Astrocyte of the spinal cord (primary cell): ENCODE data around the gene TK1.
"Not testable (repeated sequence)": the region's sequence is repeated elsewhere in the genome, so short reads cannot be mapped to it uniquely, and the experiment has no call there.

Source experiments
- DNase-seq: peaks from one replicate; pipeline ENCODE4 v3.0.0; 2011; ENCODE audit warnings: low read depth, low spot score
- H3K4me3 ChIP-seq: 2 replicates; pipeline ENCODE4 v1.5.1; 2011; ENCODE audit warnings: low read depth, mild to moderate bottlenecking, low read length, moderate library complexity
- in situ Hi-C: cut with HindIII; loops from 2 replicates; pipeline ENCODE4 v1.10.0; 2017; ENCODE audit warnings: low sequenced_read_pairs
- TF ChIP-seq, protein P1 (sequence below): IDR thresholded peaks from 2 replicates; pipeline ENCODE4 v1.5.1; 2012; ENCODE audit warnings: low read depth, mild to moderate bottlenecking, low read length, inconsistent platforms

The TK1 gene, protein sequence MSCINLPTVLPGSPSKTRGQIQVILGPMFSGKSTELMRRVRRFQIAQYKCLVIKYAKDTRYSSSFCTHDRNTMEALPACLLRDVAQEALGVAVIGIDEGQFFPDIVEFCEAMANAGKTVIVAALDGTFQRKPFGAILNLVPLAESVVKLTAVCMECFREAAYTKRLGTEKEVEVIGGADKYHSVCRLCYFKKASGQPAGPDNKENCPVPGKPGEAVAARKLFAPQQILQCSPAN

DNA sequence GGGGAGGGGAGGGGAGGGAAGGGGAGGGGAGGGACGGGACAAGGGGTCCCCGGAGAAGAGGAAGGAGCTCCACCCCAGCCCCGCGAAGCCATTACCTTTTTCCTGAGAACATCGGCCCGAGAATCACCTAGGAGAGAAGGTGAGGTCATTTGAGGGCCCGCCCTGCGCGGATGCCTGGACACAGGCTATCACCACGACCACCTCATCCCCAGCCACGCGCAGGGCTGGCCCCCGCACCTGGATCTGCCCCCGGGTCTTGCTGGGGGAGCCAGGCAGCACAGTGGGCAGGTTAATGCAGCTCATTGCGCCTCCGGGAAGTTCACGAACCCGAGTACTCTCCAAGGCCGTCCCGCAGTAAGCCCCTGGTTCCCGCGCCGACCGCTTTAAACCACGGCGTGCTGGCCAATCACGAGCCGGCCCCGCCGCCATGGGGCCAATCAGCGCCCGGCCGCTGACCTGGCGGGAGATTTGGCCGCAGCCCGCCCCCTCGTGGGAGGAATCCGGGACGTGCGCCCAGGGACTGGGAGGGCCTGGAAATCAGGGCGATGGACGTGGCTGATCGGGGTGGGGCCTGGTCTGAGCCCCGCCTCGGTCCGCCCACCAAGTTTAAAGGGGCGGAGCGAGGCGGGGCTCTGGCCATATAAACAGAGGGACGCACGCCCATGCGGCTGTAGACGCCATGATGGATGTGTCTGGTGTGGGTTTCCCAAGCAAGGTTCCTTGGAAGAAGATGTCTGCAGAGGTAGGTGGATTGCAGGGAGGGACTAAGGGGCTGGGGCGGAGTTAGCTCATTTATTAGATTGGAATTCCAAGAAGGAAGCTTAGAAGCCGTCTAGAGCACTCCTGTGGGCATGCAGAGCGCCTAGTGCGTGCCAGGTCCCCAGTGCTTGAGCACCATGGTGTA, at the start of gene TK1, which contains the start of gene AFMID:
Gene TK1 (minus strand): TSS at position 361 of the 904 bp plus-strand sequence. CDS start 58 bp downstream, at position 303.
Gene AFMID (plus strand): TSS at position 671 of the 904 bp plus-strand sequence. CDS start 9 bp downstream, at position 680.
- peak; percentile 98 for DNase-seq
- TF ChIP-seq, protein P1, sequence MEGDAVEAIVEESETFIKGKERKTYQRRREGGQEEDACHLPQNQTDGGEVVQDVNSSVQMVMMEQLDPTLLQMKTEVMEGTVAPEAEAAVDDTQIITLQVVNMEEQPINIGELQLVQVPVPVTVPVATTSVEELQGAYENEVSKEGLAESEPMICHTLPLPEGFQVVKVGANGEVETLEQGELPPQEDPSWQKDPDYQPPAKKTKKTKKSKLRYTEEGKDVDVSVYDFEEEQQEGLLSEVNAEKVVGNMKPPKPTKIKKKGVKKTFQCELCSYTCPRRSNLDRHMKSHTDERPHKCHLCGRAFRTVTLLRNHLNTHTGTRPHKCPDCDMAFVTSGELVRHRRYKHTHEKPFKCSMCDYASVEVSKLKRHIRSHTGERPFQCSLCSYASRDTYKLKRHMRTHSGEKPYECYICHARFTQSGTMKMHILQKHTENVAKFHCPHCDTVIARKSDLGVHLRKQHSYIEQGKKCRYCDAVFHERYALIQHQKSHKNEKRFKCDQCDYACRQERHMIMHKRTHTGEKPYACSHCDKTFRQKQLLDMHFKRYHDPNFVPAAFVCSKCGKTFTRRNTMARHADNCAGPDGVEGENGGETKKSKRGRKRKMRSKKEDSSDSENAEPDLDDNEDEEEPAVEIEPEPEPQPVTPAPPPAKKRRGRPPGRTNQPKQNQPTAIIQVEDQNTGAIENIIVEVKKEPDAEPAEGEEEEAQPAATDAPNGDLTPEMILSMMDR, result peak; percentile 73
- in situ Hi-C loops, result no loop called here
- peak within 1 kb of the TSS; percentile 72 for H3K4me3 ChIP-seq

DNA sequence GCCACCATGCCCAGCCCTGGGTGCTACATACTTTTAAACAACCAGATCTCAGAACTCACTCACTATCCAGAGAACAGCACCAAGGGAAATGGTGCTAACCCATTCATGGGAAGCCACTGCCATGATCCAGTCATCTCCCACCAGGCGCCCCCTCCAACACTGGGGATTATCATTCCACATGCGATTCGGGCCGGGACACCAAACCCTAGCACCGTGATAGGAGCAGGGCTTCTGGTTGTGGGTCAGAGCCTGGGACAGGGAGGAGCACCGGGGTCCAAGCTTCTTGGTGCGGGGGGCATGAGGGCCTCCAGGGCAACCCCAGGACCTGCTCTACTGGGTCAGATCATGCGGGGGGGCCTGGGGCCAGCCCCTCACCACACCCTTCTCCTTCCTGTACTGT, 49.0 kb upstream of the TK1 start:
- in situ Hi-C loops, result no loop called here
- TF ChIP-seq, protein P1, result no peak
- no peak for DNase-seq
- H3K4me3 ChIP-seq, result no peak overlapping the region

DNA sequence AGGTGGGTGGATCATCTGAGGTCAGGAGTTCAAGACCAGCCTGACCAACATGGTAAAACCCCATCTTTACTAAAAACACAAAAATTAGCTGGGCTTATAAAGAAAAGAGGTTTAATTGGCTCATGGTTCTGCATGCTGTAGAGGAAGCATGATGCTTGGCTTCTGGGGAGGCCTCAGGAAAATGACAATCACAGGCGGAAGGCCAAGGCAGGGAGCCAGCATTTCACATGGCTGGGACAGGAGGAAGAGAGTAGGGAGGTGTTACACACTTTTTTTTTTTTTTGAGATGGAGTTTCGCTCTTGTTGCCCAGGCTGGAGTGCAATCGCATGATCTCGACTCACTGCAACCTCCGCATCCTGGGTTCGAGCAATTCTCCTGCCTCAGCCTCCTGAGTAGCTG, 48.2 kb upstream of the TK1 start:
- in situ Hi-C loops, H3K4me3 ChIP-seq, DNase-seq: not testable (repeated sequence)

DNA sequence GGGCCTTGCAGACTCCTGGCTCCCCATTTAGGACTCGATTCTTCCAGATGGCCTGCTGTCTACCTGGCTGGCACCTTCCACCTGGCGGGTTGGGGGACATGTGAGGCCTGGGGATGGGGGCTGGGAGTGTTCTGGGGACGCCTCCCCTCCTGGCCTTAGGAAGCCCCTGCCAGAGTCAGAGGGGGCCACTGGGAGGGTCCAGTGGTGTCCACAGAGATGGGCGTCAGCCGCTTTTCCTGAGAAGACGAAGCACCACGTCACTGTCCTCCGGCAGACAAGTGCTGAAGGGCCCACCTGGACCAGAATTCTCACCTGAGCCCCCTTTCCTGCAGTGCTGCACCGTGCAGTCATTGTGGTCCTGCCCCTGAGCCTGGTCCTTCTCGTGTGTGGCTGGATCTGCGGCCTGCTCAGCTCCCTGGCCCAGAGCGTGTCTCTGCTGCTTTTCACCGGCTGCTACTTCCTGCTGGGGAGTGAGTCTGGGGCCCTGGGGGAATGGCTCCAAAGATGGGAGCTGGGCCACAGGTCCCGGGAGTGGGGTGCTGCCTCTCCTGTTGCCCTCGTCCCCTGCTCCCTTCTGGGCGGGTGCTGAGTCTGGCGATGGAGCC, 47.5 kb upstream of the TK1 start:
- in situ Hi-C loops, result no loop called here
- TF ChIP-seq, protein P1, result no peak
- no peak overlapping the region for H3K4me3 ChIP-seq
- DNase-seq, result no peak

DNA sequence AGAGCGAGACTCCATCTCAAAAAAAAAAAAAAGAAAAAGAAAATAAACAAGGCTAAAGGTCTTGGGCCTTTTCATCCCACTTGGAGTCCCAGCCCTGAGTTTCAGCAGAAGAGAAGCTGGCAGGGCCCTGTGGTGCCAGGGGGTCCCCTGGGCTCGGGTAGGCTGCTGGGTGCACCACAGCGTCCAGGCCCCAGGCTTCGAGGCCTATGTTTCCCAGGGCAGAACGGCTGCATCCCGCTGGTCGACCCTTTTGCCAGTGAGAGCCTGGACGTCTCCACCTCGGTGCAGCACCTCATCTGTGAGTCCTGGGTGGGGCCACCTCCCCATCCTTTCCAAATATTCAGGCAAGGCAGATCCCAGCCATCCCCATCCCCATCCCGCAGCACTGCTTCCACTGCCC, 46.8 kb upstream of the TK1 start:
- in situ Hi-C loops, result no loop called here
- no peak for DNase-seq
- H3K4me3 ChIP-seq, result no peak overlapping the region
- TF ChIP-seq, protein P1, result no peak

DNA sequence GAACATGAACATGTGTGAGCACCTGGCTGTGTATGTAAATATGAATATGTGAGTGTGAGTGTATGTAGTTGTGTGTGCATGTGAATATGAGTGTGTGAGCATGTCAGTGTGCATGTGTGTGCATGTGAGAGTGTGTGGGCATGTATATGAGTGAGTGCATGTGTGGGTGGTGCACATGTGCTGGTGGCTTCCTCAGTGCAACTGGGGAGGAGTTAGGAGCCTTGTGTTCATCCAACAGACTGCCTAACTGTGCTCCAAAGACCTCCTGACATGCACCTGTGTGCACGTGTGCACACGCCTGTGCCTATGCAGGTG, 46.0 kb upstream of the TK1 start:
- in situ Hi-C loops, result no loop called here
- TF ChIP-seq, protein P1, result no peak
- H3K4me3 ChIP-seq, result no peak overlapping the region
- DNase-seq, result no peak
